Endothelial cell of umbilical vein (primary cell): ENCODE data around the gene ATP8A2. TPM values are rescaled to one million over a fixed set of nuclear protein-coding genes. Genes with fewer than 3 reads are reported as not detected.

Experiments used
- BruUV-seq: library from RNA; stranded (reverse); fragments of 400-500 nt; replicated peaks from 2 replicates; lab custom pipeline; 2021; lab: Mats Ljungman, UMichigan
- CTCF ChIA-PET: fragments of 300-600, 350-600 bp; sonication (Branson Sonifier 250); formaldehyde crosslinking; loops from one replicate; lab custom pipeline; 2021; ENCODE audit warnings: antibody characterized with exemption, inconsistent platforms; lab: Charles Lee
- POLR2A ChIA-PET: fragments of 300-600, 350-600 bp; sonication (Branson Sonifier 250); formaldehyde crosslinking; loops from one replicate; lab custom pipeline; 2021; ENCODE audit warnings: antibody characterized with exemption, inconsistent platforms; lab: Charles Lee
- DNase-seq: peaks from one replicate; pipeline ENCODE4 v3.0.0-alpha.2; 2011; ENCODE audit warnings: low read depth, low spot score
- FAIRE-seq: peaks from 2 replicates; lab custom pipeline; 2011; peaks lifted over from hg19 to GRCh38; lab: Jason Lieb, UNC
- H2AFZ ChIP-seq: 2 replicates; pipeline ENCODE4 v1.6.0; 2012; ENCODE audit warnings: low read depth, low read length, control low read depth, inconsistent platforms
- H3K27ac ChIP-seq: 2 replicates; pipeline ENCODE4 v1.5.1; 2011; ENCODE audit warnings: low read depth, mild to moderate bottlenecking, control low read depth, low read length, moderate library complexity; ENCODE audit not compliant: insufficient read depth
- H3K27me3 ChIP-seq, 2 experiments: 2 replicates each; pipeline versions ENCODE4 v1.6.0 to v1.6.1; 2011; ENCODE audit warnings: low read length in 2 of 2, mixed read lengths in 1 of 2; ENCODE audit not compliant: control insufficient read depth in 2 of 2, insufficient read depth in 2 of 2
- H3K36me3 ChIP-seq, 2 experiments: 2 replicates in 1 of 2; 3 replicates in 1 of 2; pipeline ENCODE4 v1.5.1; 2011; ENCODE audit warnings: low read length in 2 of 2, mild to moderate bottlenecking in 1 of 2, moderate library complexity in 1 of 2; ENCODE audit not compliant: control insufficient read depth in 2 of 2, insufficient read depth in 2 of 2; ENCODE audit errors: extremely low read depth in 1 of 2
- H3K4me1 ChIP-seq: 3 replicates; pipeline ENCODE4 v1.5.1; 2011; ENCODE audit warnings: mild to moderate bottlenecking, low read length; ENCODE audit not compliant: control insufficient read depth, insufficient read depth; ENCODE audit errors: extremely low read depth
- H3K4me2 ChIP-seq: 2 replicates; pipeline ENCODE4 v1.6.1; 2011; ENCODE audit warnings: low read length, control low read depth, mixed read lengths; ENCODE audit not compliant: insufficient read depth
- H3K4me3 ChIP-seq, 3 experiments: fragments of 200-600 bp in 1 of 3; sonication (generic), shearing (Covaris generic) in 1 of 3; replicated peaks in 1 of 3; 2 replicates each; pipeline ENCODE4 v1.5.1; 2011 to 2016; ENCODE audit warnings: control low read depth in 3 of 3, low read length in 3 of 3, mild to moderate bottlenecking in 2 of 3, inconsistent platforms in 1 of 3, low read depth in 1 of 3, moderate library complexity in 1 of 3; ENCODE audit not compliant: insufficient read depth in 1 of 3
- H3K79me2 ChIP-seq: 2 replicates; pipeline ENCODE4 v1.6.0; 2012; ENCODE audit warnings: low read length, inconsistent platforms; ENCODE audit not compliant: control insufficient read depth, insufficient read depth
- H3K9ac ChIP-seq: replicated peaks from 2 replicates; pipeline ENCODE3; 2011; ENCODE audit warnings: low read length, control low read depth; ENCODE audit not compliant: insufficient read depth; ENCODE audit errors: extremely low read depth
- H3K9me1 ChIP-seq: replicated peaks from 3 replicates; pipeline ENCODE4 v1.6.0; 2011; ENCODE audit warnings: mild to moderate bottlenecking, low read length; ENCODE audit not compliant: control insufficient read depth, insufficient read depth; ENCODE audit errors: extremely low read depth
- H3K9me3 ChIP-seq: replicated peaks from 2 replicates; pipeline ENCODE4 v1.5.1; 2012; ENCODE audit warnings: low read length, inconsistent platforms; ENCODE audit not compliant: control insufficient read depth, insufficient read depth
- H4K20me1 ChIP-seq: replicated peaks from 2 replicates; pipeline ENCODE3; 2011; ENCODE audit warnings: mild to moderate bottlenecking, low read length; ENCODE audit not compliant: control insufficient read depth, insufficient read depth; ENCODE audit errors: extremely low read depth
- EZH2 ChIP-seq: IDR thresholded peaks from 2 replicates; pipeline ENCODE4 v1.6.1; 2012; ENCODE audit warnings: borderline replicate concordance, low read depth, mild to moderate bottlenecking, moderate library complexity, low read length, inconsistent platforms; ENCODE audit not compliant: severe bottlenecking
- FOS ChIP-seq: IDR thresholded peaks from 2 replicates; pipeline ENCODE4 v1.6.1; 2011; ENCODE audit warnings: mild to moderate bottlenecking, low read length, moderate library complexity, borderline replicate concordance; ENCODE audit not compliant: insufficient read depth
- GATA2 ChIP-seq: IDR thresholded peaks from 2 replicates; pipeline ENCODE4 v1.7.0; 2011; ENCODE audit warnings: low read depth, mild to moderate bottlenecking, moderate library complexity, mixed read lengths, low read length; ENCODE audit not compliant: insufficient read length, insufficient read depth
- JUN ChIP-seq: IDR thresholded peaks from 2 replicates; pipeline ENCODE4 v1.6.1; 2011; ENCODE audit warnings: borderline replicate concordance, low read depth; ENCODE audit not compliant: insufficient read length, insufficient read depth
- MYC ChIP-seq: IDR thresholded peaks from one replicate; pipeline ENCODE4 v1.6.1; 2011; ENCODE audit warnings: mild to moderate bottlenecking, low read depth, low read length
- POLR2A ChIP-seq: IDR thresholded peaks from 2 replicates; pipeline ENCODE4 v1.6.1; 2012; ENCODE audit warnings: low read depth, mild to moderate bottlenecking, control low read depth, low read length
- POLR2AphosphoS5 ChIP-seq: IDR thresholded peaks from 2 replicates; pipeline ENCODE4 v1.6.1; 2012; ENCODE audit warnings: low read depth, mild to moderate bottlenecking, control low read depth, low read length, moderate library complexity; ENCODE audit not compliant: insufficient read depth
- dilution Hi-C: fragments of 300-500 bp; cut with MboI; formaldehyde crosslinking; loops from one replicate; pipeline ENCODE4 v1.15.0; 2019; ENCODE audit warnings: low sequenced_read_pairs; ENCODE audit not compliant: extremely low pct_ligation_motif_present
- intact Hi-C: fragments of 100-400 bp; cut with micrococcal nuclease; formaldehyde crosslinking; loops from one replicate; pipeline ENCODE4 v1.10.0; 2022
- polyA plus RNA-seq, 4 experiments: library from polyadenylated mRNA; depleted of rRNA in 3 of 4; stranded (reverse) in 3 of 4; unstranded in 1 of 4; fragments of >200 nt; gene quantifications; 2 replicates each; pipeline versions ENCODE4 v1.2.1 to v1.2.3, GENCODE V29; 2011 to 2012; ENCODE audit warnings: missing spikeins in 1 of 4
- total RNA-seq: library from RNA; stranded (reverse); gene quantifications from 2 replicates; pipeline ENCODE4 v1.2.3, GENCODE V29; 2021
- TF ChIP-seq, protein P1 (sequence below), 2 donors: IDR thresholded peaks; 1 replicate in 1 of 2; 2 replicates in 1 of 2; pipeline ENCODE4 v1.5.1; 2011; ENCODE audit warnings: low read length in 2 of 2, mild to moderate bottlenecking in 2 of 2, moderate library complexity in 2 of 2, control low read depth in 1 of 2, inconsistent platforms in 1 of 2, low read depth in 1 of 2; ENCODE audit not compliant: insufficient read depth in 1 of 2; ENCODE audit errors: extremely low read depth in 1 of 2
- TF ChIP-seq, protein P2 (sequence below): IDR thresholded peaks from 2 replicates; pipeline ENCODE4 v1.6.1; 2011; ENCODE audit not compliant: insufficient read depth, insufficient read length

ATP8A2 gene
- total and polyA plus RNA-seq, 2 donors (not counting 3 experiments of a cell fraction or from before 2014, with no cell fraction given) = 0.11 to 0.49 TPM

DNA sequence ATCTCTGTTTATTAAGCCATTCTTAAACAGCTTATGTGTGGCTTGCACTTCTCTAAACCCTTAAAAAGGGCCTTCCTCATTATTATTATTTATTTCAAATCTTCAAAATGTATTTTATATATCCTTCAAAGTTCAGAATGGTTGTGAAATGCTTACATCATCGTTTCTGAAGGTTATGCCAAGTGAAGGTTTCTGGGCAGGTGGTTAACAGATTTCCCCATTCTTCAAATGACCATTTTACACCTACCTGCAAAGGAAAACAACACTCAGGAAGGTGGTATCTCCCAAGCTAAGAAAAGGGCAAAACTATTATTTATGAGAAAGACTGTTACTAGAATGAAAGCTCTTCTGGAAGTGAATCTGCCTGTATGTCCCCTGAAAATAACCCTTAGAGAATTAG is 488.5 kb downstream of the ATP8A2 start:
- no TSS peak for BruUV-seq
- H3K4me2 ChIP-seq = no peak overlapping the region

More for the DNA sequence above, 488.5 kb downstream of the ATP8A2 start:
- no peak overlapping the region for H3K4me3 ChIP-seq
- FAIRE-seq = no peak
- H3K27ac ChIP-seq = no peak overlapping the region
- H2AFZ ChIP-seq = no peak overlapping the region
- ChIA-PET CTCF (interaction anchor here (1.2 kb wide), 1 partner anchor 31 kb away, joined by 4 read pairs; no protein-coding TSS in a partner anchor), POLR2A (no interaction called here)
- DNase-seq = no peak
- TF ChIP-seq MYC (no peak), JUN (no peak), POLR2AphosphoS5 (no peak), POLR2A (no peak), GATA2 (no peak), EZH2 (no peak), FOS (no peak)
- TF ChIP-seq, protein P1, sequence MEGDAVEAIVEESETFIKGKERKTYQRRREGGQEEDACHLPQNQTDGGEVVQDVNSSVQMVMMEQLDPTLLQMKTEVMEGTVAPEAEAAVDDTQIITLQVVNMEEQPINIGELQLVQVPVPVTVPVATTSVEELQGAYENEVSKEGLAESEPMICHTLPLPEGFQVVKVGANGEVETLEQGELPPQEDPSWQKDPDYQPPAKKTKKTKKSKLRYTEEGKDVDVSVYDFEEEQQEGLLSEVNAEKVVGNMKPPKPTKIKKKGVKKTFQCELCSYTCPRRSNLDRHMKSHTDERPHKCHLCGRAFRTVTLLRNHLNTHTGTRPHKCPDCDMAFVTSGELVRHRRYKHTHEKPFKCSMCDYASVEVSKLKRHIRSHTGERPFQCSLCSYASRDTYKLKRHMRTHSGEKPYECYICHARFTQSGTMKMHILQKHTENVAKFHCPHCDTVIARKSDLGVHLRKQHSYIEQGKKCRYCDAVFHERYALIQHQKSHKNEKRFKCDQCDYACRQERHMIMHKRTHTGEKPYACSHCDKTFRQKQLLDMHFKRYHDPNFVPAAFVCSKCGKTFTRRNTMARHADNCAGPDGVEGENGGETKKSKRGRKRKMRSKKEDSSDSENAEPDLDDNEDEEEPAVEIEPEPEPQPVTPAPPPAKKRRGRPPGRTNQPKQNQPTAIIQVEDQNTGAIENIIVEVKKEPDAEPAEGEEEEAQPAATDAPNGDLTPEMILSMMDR (IDR thresholded peaks at IDR 0.05; ENCODE audit: extremely low read depth in 1 of 2, insufficient read depth in 1 of 2, low read depth in 1 of 2, low read length in 2 of 2) = no peak
- TF ChIP-seq, protein P2, sequence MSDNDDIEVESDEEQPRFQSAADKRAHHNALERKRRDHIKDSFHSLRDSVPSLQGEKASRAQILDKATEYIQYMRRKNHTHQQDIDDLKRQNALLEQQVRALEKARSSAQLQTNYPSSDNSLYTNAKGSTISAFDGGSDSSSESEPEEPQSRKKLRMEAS = no peak
- H3K9me3 ChIP-seq = no peaks in the 10 kb centered on the region
- dilution Hi-C loops (no loop called here), intact Hi-C loops (no loop called here)
- H3K9me1 ChIP-seq = no peaks in the 10 kb centered on the region
- H3K27me3 ChIP-seq = peaks cover 0 to under 1% of the 10 kb centered on the region in 2 experiments
- H3K79me2 ChIP-seq = no peaks in the 10 kb centered on the region
- H3K4me1 ChIP-seq = no peaks in the 10 kb centered on the region
- H3K9ac ChIP-seq = no peak overlapping the region
- no peaks in the 10 kb centered on the region for H3K36me3 ChIP-seq
- H4K20me1 ChIP-seq = no peaks in the 10 kb centered on the region
